CD4-positive, alpha-beta T cell treated with Interleukin-4 for 1 hour (primary cell): ENCODE data around the gene TRAPPC3.

ENCODE experiments used
- DNase-seq, 2 donors: peaks; one replicate each; pipeline ENCODE4 v3.0.0-alpha.2; 2020 to 2022

Gene TRAPPC3

DNA sequence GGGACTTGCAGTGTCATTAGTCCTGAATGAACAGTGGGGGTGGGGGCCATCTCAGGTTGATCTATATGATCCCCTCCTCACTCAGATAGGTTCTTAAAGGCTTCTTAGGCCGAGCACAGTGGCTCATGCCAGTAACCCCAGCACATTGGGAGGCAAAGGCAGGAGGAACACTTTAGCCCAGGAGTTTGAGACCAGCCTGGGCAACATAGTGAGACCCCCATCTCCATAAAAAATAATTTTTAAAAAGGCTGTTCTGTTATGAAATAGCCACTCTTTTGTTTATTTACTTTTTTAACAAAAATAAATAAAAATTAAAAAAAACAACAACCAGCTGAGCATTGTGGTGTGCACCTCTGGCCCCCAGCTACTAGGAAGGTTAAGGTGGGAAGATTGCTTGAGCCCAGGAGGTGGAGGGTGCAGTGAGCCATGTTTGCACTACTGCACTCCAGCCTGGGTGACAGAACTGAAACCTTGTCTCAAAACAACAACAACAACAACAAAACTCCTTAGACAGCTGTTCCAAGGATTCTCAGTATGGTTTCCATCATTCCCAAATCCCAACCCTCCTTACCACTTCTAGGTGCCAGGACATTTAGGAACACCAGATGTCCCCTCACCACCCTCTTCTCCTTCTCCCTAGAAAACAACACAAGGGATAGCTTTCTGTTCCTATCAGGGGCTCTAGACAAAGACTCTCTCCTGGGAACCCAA is 2.0 kb upstream of the TRAPPC3 start:
- DNase-seq = no peak

DNA sequence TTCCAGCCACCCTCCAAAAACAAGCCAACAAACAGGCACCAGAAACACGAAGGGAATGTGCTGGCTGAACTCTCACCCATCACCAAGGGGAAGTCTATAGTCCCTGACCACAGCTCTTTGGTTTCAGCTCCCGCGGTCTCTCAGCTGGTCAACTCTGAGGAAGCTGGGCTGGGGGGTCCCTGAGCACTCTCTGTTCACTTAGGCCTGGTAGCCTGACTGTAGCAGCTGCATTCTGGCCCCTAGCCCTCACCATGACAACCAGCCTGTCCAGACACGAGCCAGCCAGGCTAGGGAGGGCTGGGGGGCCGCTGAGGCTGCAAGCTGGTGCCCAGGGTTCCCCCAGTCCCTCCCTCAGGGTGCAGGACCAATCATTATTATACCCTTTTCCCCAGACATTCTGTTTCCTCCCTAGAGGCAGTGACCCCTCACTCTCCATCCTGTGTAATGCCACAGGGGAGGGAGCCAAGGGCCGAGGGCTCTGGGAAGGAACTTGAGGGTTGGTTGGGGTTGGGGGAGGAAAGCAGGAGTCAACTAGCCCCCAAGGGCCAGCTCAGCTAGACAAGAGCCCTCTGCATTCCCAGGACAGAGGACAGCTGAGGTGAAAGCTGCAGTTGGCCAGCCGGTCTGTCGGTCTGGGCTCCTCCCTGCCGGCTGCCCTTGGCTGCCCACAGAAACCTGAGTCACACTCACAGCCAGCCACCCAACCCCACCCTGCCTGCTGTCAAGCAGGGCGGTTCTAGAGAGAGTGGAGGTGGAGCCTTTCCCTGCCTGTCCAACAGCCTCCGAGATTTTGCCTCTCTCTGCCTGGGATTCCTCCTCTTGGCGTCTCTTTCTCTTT is 1.2 kb upstream of the TRAPPC3 start:
- peak; percentile 78 to 85 for DNase-seq

DNA sequence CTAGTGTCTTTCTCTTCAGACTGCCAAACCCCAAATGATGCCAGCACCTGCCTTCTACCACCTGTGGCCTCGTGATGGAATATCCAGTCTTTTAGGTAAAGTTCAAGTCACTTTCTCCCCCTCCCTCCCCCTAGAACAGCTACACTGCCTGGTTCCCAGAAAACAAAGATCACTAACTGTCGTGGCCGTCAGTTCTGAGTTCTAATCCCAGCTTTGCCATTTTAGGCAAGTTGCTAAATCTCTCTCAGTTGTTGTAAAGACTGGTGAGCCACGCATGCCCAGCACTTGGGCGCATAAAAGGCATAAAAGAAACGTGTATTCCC is 648 bp upstream of the TRAPPC3 start:
- no peak for DNase-seq

DNA sequence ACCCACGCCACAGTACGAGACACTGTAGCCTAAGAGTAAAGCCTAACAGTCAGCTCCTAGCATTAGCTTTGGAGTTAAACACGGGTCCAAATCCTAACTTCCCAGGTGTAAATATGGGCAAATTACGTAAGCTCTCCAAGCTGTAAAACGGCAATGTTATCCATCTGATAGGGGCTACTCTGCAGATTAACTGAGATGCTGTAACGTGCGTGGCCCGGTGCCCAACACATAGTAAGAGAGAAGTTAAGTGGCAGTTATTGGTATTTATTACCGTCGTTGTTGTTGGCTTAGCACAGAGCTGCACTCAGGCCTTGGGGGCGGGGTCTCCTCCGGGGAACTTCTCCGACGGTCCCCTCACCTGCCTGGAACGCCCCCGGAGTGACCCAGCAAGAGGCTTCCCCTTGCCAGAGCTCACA is 457 bp downstream of the TRAPPC3 start:
- no peak for DNase-seq

DNA sequence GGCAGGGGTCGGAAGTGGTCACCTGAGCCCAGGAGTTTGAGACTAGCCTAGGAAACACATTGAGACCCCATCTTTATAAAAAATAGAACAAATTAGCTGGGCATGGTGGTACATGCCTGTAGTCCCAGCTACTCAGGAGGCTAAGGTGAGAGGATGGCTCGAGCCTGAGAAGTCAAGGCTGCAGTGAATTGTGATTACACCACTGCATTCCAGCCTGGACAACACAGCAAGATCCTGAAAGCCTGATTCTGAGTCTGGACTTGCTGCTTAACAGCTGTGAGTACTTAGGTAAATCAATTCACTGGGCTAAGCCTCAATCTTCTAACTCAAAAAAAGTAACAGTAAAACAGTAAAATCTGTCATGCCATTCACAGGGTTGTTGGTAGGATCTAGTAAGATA is 4.9 kb downstream of the TRAPPC3 start:
- DNase-seq = no peak

DNA sequence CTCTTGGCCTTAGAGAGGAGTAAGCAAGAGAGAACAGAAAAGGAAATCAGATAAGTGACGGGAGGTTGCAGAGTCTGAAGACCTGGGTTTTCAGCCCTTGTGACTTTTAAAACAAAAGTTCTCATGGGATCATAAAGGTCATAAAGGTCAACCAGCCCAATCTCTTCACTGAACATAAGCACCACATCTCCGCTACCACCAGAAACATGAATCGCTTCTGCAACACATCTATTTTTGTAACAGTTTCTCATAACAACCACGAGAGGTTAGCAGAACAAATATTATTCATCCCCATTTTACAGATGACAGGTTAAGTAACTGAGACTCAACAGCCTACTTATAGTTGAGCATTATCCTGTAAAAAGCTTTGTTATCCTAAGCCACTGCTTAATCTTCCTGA is 5.9 kb downstream of the TRAPPC3 start:
- no peak for DNase-seq

DNA sequence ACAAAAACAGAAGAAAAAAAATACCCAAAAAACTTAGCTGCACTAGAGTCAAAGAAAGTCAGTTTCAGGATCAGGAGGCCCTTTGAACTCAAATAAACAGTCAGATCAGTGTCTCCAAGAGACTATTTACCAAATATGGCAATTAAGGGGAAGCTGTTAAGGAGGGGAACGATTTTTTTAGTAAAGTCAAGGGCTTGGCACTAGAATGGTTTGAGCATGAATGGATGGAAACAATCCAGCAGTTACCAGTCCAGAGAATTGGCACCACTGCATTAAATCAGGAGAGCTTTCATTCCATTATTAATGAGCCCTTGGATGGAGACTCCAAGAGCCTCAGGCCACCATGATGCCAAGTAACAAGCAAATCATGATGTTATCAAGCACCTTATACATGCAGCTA is 7.2 kb downstream of the TRAPPC3 start:
- DNase-seq = no peak

DNA sequence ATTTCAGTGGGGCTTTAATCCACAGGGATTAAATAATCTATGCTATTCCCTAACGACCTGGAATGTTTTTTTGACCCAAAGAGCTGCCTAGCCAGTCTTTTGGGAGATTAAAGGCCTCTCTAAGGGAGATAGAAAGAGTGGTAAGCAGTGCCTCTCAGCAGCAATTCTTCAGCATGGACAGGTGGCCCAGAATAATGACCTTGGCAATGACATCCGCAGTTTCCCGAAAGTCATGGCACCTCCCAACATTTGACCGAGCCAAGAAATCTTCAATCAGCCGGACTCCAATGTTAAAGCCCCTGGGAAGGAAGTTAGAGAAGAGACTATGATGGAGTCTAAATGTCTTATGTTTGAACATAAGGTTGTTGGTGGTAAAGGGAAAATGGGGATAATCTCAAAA is 9.8 kb downstream of the TRAPPC3 start:
- no peak for DNase-seq

DNA sequence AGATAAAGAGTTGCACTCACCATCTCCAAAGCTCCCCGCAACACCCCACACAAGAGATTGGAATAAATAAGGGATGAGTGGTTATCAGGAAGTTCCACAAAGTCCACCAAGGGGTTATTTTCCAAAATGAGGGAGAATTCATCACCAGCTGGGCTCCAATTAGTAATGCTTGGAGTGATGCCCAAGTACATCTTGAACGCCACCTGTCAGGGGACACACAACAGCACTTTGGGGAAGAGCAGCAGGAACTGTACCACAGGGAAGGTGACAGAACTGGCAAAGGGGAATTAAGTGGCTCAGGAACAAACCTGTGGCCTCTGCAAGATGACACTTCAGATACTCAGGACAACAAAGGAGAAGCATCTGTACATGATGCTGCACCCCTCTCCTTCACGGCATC is 11.5 kb downstream of the TRAPPC3 start:
- DNase-seq = no peak

DNA sequence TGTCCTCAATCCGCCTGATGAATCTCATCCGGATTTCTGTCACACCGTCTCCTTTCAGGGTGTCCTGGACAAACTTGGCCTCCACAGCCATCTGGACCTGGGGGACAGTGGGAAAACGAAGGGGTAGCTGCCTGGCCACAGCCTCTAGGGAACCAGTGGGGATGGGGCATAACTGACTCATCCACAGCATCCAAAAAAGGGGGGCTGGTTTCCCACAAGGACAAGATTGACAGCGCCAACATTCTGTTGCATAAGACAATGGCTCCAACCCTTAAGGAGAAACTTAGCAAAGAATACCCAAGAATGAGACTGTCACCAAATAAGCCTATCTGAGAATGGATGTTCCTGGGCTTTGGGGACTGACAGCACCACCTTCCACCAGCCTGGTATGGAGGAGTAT is 12.1 kb downstream of the TRAPPC3 start:
- DNase-seq = no peak

DNA sequence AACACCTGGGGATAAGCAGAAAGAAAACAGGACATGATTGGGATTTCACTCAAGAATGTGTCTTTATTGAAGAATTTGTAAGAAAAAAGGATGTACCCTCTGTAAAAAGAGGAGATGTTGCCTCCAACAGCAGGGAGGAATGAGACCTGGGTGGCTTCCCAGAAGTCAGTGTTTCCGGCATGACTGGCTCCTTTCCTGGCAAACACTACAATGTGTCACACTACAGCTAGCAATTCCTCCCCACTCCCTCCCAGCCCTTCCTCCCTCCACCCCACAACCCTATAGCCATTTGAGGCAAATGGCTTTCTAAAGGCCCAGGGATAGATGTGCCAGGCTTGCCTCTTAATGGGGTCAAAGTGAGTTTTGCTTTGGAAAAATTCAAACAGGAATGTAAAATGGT is 12.8 kb downstream of the TRAPPC3 start:
- DNase-seq = no peak

DNA sequence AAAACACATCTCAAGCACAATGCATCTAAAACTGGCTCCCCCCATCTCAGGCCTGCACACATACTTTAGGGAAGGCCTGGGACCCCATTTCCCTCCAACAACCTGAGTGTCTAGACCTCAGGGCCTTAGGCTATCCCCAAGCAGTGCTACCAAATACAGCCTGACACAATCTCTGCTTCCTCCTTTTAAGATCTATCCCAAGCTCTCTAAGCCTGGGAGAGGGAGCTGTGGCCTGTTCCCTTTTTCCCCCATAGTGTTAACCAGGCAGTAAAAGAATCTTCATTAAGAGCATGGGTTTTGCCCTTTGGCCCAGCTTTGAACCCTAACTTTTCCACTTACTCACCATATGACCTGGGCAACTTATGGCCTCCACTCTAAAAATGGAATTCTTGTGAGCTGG is 13.5 kb downstream of the TRAPPC3 start:
- no peak for DNase-seq

DNA sequence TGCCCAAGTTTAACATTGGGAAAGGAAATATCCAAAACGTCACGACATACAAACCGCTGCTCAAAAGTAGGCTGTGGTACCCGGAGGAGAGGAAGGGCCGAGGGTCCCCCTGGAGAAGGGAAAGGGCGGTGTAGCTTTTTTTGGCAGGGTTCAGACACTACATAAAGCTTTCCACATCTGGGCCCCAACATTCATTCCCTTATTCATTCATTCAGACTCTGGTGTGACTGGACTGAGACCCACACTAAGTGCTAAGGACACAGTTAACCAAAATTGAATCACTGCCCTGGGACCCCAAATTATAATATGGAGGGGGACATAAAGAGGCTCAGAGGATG is 14.0 kb downstream of the TRAPPC3 start:
- DNase-seq = no peak

DNA sequence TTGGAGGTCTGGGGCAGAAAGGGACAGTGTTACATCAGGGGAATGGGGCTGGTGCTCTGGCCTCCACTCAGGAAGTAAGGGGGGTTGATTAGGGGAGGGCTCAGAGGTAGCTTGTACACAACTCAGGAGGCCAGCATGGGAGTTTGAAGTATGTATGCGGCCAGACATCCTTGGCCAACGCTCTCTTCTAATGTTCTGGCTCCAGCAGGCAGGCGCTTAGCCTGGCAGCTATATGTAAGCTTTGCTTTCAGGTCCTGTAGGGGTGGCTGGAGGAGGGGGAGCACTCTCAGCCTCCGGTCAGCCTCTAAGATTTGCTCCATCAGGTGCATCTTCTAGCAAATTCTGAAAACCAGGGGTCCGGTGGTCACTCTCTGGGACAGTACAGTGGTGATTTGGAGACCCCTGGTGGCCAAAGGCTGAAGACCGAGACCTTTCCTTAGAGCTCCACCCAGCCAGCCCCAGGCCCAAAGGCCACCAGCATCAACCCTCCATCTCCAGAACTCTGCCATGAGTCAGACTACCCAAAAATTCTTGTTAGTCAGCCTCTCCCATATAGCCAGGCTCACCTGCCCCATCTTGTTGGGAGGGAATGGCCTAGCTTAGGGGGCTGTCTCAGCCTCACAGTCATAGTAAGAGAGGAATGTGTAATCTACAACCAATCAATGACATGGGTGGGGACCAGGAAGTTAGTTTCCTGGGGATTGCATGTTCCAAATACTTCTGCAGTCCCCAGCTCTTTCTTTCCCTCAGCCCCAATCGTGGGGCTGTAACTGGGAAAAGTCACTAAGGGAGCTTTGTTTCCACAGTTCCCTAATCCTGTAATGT is 14.6 kb downstream of the TRAPPC3 start:
- DNase-seq = peak; percentile 34 to 41

DNA sequence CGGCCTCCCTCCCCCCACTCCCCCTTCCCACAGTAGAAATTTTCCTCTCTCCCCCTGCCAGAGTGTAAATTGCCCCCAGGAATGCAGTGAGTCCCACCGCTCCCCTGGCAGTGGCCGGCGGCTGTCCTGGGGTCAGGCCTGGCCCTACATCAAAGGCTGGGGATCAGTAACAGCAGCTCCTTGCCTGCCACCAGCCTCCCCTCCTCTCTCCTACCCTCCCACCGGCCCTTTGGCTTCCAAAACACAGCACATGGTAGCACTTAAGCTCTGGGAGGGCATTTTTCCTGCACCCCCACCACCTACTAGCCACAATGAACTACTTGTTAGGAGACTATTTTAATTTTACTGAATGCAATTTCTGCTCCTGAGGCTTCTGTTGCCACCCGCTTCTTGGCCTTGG is 15.3 kb downstream of the TRAPPC3 start:
- DNase-seq = no peak

DNA sequence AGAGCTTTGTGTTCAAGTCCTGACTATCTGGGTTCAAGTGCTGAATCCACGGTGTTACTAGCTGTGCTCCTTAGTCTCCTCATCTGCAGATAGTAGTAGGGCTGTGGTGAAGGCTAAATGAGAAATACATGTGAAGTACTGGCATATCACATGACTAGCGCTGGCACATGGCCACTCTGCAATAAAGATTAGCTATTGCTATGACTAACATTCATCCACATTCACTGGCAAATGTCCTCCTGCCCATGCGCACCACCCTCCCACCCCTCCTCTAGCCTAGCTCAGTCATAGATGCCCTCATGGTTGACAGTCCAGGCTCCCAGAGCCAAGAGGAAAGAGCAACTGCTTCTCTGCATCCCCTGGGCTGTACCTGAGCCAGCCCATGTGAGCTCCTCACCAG is 15.8 kb downstream of the TRAPPC3 start:
- no peak for DNase-seq

DNA sequence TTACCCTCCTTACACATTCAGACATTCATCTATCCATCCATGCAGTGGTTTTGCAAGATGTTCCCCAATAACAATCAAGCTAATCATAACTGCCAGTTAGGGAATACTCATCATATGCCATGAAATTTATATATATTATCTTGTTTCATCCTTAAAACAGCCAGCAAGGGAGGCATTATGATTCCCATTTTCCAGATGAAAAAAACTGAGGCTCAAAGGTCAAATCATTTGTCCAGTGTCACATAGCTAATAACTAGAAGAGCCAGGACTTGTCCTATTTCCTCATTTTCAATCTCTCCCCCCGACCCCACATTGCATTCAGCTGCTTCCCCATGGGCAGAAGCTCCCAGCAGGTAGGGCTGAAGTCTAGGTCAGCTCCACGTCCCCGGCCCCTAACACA is 17.3 kb downstream of the TRAPPC3 start:
- no peak for DNase-seq

DNA sequence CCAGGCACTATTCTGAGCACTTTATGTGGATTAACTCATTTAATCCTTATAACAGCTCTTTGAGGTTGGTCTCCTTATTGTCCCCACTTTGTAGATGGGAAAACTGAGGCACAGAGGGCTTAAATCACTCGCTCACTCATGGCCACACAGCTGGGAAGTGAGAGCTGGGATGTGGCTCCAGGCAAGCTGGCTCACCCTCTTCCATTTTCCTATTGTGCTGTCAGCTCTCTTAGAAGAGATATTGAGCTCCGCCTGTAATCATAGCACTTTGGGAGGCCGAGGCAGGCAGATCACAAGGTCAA is 20.4 kb downstream of the TRAPPC3 start:
- DNase-seq = no peak

DNA sequence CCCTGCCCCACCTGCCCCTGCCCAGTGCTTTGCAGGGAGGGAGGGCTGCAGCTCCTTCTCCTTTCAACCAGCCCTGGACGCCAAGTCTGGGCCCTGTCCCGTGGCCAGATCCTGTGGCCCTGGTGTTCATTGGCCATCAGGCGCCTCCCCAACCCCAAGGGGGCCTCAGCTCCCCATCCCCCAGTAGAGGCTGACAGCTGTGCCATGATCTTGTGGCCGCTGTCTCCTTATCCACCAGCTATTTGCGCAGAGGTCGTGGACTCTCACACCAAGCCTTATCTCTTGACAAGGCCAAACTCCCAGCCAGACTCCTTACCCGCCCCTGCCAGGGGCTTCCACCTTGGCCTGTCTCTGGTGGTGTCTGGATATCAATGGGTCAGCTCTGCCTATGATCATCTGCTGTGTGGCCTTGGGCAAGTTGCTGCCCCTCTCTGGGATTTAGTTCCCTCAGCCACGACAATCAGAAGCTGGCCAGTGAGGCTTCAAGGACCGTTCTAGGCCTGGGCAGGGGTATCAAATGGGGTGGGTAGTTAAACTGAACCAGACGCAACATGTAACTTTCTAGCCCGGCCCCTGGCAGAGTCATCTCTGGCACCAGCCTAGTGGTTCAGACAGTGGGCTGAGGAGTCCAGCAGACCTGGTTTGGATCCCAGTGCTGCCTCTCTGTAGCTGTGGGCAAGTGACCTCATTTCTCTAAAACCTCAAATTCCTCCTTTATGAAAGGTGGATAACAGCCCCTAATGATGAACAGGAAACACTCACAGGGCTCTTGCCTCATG is 21.0 kb downstream of the TRAPPC3 start:
- DNase-seq = no peak

DNA sequence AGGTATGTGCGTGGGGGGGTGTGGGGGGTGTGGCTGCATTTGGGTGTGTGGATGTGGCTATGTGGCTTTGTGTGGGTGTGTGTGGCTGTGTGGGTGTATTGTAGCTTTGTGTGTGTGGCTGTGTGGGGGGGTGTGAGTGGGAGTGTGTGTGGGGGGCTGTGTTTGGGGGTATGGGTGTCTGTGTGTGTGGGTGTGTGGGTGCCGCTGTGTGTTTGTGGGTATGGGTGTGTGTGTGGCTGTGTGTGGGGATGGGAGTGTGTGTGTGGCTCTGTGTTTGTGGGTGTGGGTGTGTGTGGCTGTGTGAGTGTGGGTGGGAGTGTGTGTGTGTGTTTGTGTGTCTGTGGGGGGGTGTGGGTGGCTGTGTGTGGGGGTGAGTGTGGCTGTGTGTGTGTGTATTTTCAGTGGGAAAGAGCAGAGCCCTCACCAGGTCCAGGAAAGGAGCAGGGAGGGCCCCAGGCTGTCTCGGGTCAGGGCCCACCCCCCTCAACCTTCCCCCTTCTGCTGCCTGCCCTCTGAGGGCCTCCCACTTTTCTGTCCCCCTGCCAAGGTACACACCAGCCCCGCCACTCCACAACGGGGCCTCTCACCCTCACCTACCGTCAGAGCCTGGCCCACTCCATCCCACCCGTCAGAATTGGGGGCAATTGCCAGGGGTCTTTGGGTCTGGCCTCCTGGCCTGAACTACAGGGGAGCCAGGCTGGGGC is 22.3 kb downstream of the TRAPPC3 start:
- DNase-seq = no peak

DNA sequence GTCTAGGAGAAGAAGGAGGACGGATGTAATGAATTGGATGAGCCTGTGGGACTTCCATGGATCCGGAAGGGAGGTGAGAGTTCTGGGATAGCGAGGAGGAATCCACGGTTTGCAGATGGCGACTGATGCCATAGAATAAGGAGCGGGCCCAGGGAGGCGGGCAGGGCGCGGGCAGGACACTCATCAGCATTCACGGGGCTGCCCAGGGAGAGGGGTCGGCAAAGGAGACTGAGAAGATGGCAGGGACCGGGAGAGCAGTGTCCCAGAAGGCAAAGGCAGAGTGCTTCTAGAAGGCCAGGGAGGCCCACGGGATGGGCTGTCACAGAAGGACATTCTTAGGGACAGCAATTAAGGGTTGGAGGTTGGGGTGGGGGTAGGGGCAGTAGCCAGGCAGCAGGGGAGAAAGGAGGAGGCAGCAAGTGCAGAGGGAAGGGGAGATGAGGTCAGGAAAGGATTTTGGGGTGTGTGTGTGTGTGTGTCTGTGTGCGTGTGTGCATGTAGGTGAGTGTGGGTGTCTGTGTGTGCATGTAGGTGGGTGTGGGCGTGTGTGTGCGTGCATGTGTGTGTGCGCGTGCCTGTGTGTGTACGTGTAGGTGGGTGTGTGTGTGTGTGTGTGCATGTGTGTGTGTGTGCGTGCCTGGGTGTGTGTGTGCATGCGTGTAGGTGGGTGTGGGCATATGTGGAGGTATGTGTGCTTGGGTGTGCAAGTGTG is 23.1 kb downstream of the TRAPPC3 start:
- no peak for DNase-seq
